Left ventricle myocardium inferior (tissue), 1 donor: ENCODE measurements around the gene SLC22A4. TPM values are rescaled to one million over a fixed set of nuclear protein-coding genes. Genes with fewer than 3 reads are reported as not detected.
A peak's percentile ranks its signal among the peaks of the same experiment; 100 is the strongest.

Experiments used
- DNase-seq: peaks from one replicate; pipeline ENCODE4 v3.0.0-alpha.2; 2020
- H3K27ac ChIP-seq: fragments of 200-600 bp; replicated peaks from 2 replicates; pipeline ENCODE4 v1.8.0; 2021
- H3K27me3 ChIP-seq: fragments of 200-600 bp; 2 replicates; pipeline ENCODE4 v1.8.0; 2021; ENCODE audit warnings: low read depth
- H3K36me3 ChIP-seq: fragments of 200-600 bp; 2 replicates; pipeline ENCODE4 v1.8.0; 2021
- H3K4me1 ChIP-seq: fragments of 200-600 bp; 2 replicates; pipeline ENCODE4 v1.8.0; 2021
- H3K4me3 ChIP-seq: fragments of 200-600 bp; 2 replicates; pipeline ENCODE4 v1.8.0; 2021; ENCODE audit warnings: mild to moderate bottlenecking, moderate library complexity
- H3K9me3 ChIP-seq: fragments of 200-600 bp; replicated peaks from 2 replicates; pipeline ENCODE4 v1.8.0; 2021
- CTCF ChIP-seq: fragments of 200-600 bp; IDR thresholded peaks from 2 replicates; pipeline ENCODE4 v1.8.0; 2021; ENCODE audit warnings: antibody characterized with exemption, mild to moderate bottlenecking, borderline replicate concordance
- intact Hi-C: fragments of 100-400 bp; cut with micrococcal nuclease; formaldehyde crosslinking; loops from one replicate; pipeline ENCODE4 v1.11.0; 2022
- microRNA-seq: library from miRNA; unstranded; fragments of <30 nt; microRNA quantifications from one replicate; pipeline ENCODE4 v1.2.0, GENCODE V29; 2020
- total RNA-seq: library from RNA; stranded (reverse); fragmentation: NEBNext Ultra II Directional; extraction: Animal tissue kit (Norgen Biotek cat#: 25700); gene quantifications from one replicate; pipeline ENCODE4 v1.2.1, GENCODE V29; 2021
- donor health status: DM: no; HTN: yes; CAD: no; lungs with severe emphysema.

SLC22A4 gene
- total RNA-seq, 1 donor from 2014 or later = 2.0 TPM

GRCh38 chr5:132389585-132390286 is 95.5 kb downstream of the SLC22A4 start:
- peaks cover 63% of the 10 kb centered on the region for H3K4me1 ChIP-seq
- H3K36me3 ChIP-seq = peaks cover 29% of the 10 kb centered on the region
- H3K4me3 ChIP-seq = no peak overlapping the region
- no peaks in the 10 kb centered on the region for H3K27me3 ChIP-seq
- no peak for TF ChIP-seq CTCF
- DNase-seq = no peak
- no peaks in the 10 kb centered on the region for H3K9me3 ChIP-seq
- intact Hi-C loops = no loop called here
- peak overlapping the region; percentile 92 for H3K27ac ChIP-seq

GRCh38 chr5:132391247-132391646 is 97.1 kb downstream of the SLC22A4 start:
- H3K4me1 ChIP-seq = peaks cover 48% of the 10 kb centered on the region
- TF ChIP-seq CTCF = no peak
- intact Hi-C loops = no loop called here
- no peaks in the 10 kb centered on the region for H3K27me3 ChIP-seq
- H3K9me3 ChIP-seq = no peaks in the 10 kb centered on the region
- H3K36me3 ChIP-seq = peaks cover 39% of the 10 kb centered on the region
- DNase-seq = no peak
- no peak overlapping the region for H3K4me3 ChIP-seq
- H3K27ac ChIP-seq = no peak overlapping the region

- peaks cover 41% of the 10 kb centered on the region for H3K4me1 ChIP-seq
- H3K27ac ChIP-seq = no peak overlapping the region
- DNase-seq = no peak
- H3K27me3 ChIP-seq = no peaks in the 10 kb centered on the region
- peaks cover 40% of the 10 kb centered on the region for H3K36me3 ChIP-seq
- no peaks in the 10 kb centered on the region for H3K9me3 ChIP-seq
- no peak overlapping the region for H3K4me3 ChIP-seq
- TF ChIP-seq CTCF = no peak
- intact Hi-C loops = no loop called here
Observed at GRCh38 chr5:132391870-132392269, 97.7 kb downstream of the SLC22A4 start.

GRCh38 chr5:132392411-132392810 is 98.2 kb downstream of the SLC22A4 start:
- no peak overlapping the region for H3K27ac ChIP-seq
- intact Hi-C loops = no loop called here
- H3K4me3 ChIP-seq = no peak overlapping the region
- peaks cover 40% of the 10 kb centered on the region for H3K36me3 ChIP-seq
- H3K9me3 ChIP-seq = no peaks in the 10 kb centered on the region
- H3K27me3 ChIP-seq = no peaks in the 10 kb centered on the region
- H3K4me1 ChIP-seq = peaks cover 36% of the 10 kb centered on the region
- no peak for TF ChIP-seq CTCF
- DNase-seq = no peak

GRCh38 chr5:132392978-132393825 is 99.0 kb downstream of the SLC22A4 start:
- H3K27ac ChIP-seq = no peak overlapping the region
- H3K9me3 ChIP-seq = no peaks in the 10 kb centered on the region
- intact Hi-C loops = no loop called here
- H3K4me1 ChIP-seq = peaks cover 28% of the 10 kb centered on the region
- H3K36me3 ChIP-seq = peaks cover 40% of the 10 kb centered on the region
- H3K27me3 ChIP-seq = no peaks in the 10 kb centered on the region
- no peak overlapping the region for H3K4me3 ChIP-seq
- no peak for TF ChIP-seq CTCF
- no peak for DNase-seq

Small RNAs within 50 kb of the gene (microRNA-seq; reads per million reads assigned to microRNA genes)
- gene MIR3936 = not detected

Other genes with a start within 250 kb of the SLC22A4 start
- gene IL3, start 233.7 kb upstream of the SLC22A4 start, total RNA-seq = not detected
- gene CSF2, start 220.6 kb upstream of the SLC22A4 start, total RNA-seq = not detected
- 80.5 TPM for gene P4HA2, start 66.5 kb upstream of the SLC22A4 start, total RNA-seq
- gene PDLIM4, start 36.7 kb upstream of the SLC22A4 start, total RNA-seq = 4.8 TPM
- 20.8 TPM for gene SLC22A5, start 75.3 kb downstream of the SLC22A4 start, total RNA-seq
- 10.9 TPM for gene IRF1, start 196.4 kb downstream of the SLC22A4 start, total RNA-seq
- gene IL5, start 249.1 kb downstream of the SLC22A4 start, total RNA-seq = not detected